Transverse colon (tissue), 3 donors: ENCODE data around the gene GNPTAB.

Experiments
- EP300 ChIP-seq: sonication (generic); formaldehyde crosslinking; IDR thresholded peaks from one replicate; pipeline ENCODE4 v1.6.1; 2017; ENCODE audit warnings: antibody characterized with exemption, low read depth
- POLR2A ChIP-seq: fragments of 450-650 bp; IDR thresholded peaks from one replicate; pipeline ENCODE4 v1.6.1; 2016; ENCODE audit warnings: antibody characterized with exemption, mild to moderate bottlenecking, moderate library complexity
- TF ChIP-seq, protein P1 (sequence below), 5 experiments: fragments of 200-600 bp in 3 of 5; fragments of 450-650 bp in 2 of 5; sonication (generic) in 3 of 5; IDR thresholded peaks; 1 replicate in 2 of 5; 2 replicates in 3 of 5; pipeline ENCODE4 v1.5.1; 2016 to 2017; ENCODE audit warnings: antibody characterized with exemption in 5 of 5, inconsistent platforms in 3 of 5, mild to moderate bottlenecking in 2 of 5, moderate library complexity in 1 of 5

DNA sequence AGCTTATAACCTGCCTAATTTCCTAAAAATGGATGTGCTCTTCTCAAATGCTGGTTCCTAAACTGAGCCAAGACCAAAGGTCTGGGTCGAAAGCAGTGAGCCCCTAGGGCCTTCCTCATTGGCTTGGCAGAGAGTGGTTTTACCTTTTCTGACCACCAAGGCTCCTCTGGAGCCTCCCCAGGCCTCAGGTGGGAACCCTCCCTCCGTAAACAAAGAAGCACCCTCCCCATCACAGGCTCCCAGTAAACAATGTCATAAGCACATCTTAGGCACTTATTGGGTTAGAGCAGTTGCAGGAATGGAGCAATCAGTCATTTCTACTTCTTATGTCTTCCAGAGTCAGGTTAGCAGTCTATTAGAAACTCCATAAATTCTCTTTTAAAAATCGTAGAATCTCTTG is 127.3 kb downstream of the GNPTAB start:
- TF ChIP-seq, protein P1, sequence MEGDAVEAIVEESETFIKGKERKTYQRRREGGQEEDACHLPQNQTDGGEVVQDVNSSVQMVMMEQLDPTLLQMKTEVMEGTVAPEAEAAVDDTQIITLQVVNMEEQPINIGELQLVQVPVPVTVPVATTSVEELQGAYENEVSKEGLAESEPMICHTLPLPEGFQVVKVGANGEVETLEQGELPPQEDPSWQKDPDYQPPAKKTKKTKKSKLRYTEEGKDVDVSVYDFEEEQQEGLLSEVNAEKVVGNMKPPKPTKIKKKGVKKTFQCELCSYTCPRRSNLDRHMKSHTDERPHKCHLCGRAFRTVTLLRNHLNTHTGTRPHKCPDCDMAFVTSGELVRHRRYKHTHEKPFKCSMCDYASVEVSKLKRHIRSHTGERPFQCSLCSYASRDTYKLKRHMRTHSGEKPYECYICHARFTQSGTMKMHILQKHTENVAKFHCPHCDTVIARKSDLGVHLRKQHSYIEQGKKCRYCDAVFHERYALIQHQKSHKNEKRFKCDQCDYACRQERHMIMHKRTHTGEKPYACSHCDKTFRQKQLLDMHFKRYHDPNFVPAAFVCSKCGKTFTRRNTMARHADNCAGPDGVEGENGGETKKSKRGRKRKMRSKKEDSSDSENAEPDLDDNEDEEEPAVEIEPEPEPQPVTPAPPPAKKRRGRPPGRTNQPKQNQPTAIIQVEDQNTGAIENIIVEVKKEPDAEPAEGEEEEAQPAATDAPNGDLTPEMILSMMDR (IDR thresholded peaks at IDR 0.05) = no peak
- no peak for TF ChIP-seq EP300
- TF ChIP-seq POLR2A = no peak
